Activated T-helper 2 cell treated with anti-CD3 and anti-CD28 coated beads, Interferon-gamma antibody, Interleukin-2, Interleukin-4, amounts not matched to agents 10 μg/mL and 5 μg/mL and 100 μg/mL, durations not matched to agents 14 hours and 24 hours and 36 hours (primary cell): ENCODE data around the gene ITSN1. TPM values are rescaled to one million over a fixed set of nuclear protein-coding genes. Genes with fewer than 3 reads are reported as not detected.
"Not testable (repeated sequence)": the region's sequence is repeated elsewhere in the genome, so short reads cannot be mapped to it uniquely, and the experiment has no call there.

Experiments
- DNase-seq: peaks from one replicate; pipeline ENCODE4 v3.0.0; 2021; ENCODE audit warnings: low spot score
- H3K27ac Mint-ChIP-seq: one replicate; pipeline ENCODE4 v1.8.0; 2021; ENCODE audit warnings: mixed read lengths
- H3K27me3 Mint-ChIP-seq: one replicate; pipeline ENCODE4 v1.8.0; 2021; ENCODE audit warnings: low read depth, mixed read lengths
- H3K36me3 Mint-ChIP-seq: one replicate; pipeline ENCODE4 v1.8.0; 2021; ENCODE audit warnings: low read depth, mixed read lengths
- H3K4me1 Mint-ChIP-seq: one replicate; pipeline ENCODE4 v1.8.0; 2021; ENCODE audit warnings: low read depth, mixed read lengths
- H3K4me3 Mint-ChIP-seq: one replicate; pipeline ENCODE4 v1.8.0; 2021; ENCODE audit warnings: low read depth, mild to moderate bottlenecking, moderate library complexity, mixed read lengths
- H3K9me3 Mint-ChIP-seq: one replicate; pipeline ENCODE4 v1.8.0; 2021; ENCODE audit warnings: mixed read lengths
- intact Hi-C: fragments of 100-400 bp; cut with micrococcal nuclease; formaldehyde crosslinking; loops from one replicate; pipeline ENCODE4 v1.15.1; 2023
- total RNA-seq: library from RNA; stranded (reverse); gene quantifications from 2 replicates; pipeline ENCODE4 v1.2.3, GENCODE V29; 2022

Gene ITSN1
- total RNA-seq, 1 donor from 2014 or later, result 5.9 TPM

GRCh38 chr21:33901412-33902288 lies 259.3 kb downstream of the ITSN1 start:
- H3K4me1 Mint-ChIP-seq, result peaks cover 12% of the 10 kb centered on the region
- intact Hi-C loops, result no loop called here
- peak overlapping the region; percentile 5 for H3K27ac Mint-ChIP-seq
- peaks cover 57% of the 10 kb centered on the region for H3K36me3 Mint-ChIP-seq
- DNase-seq, result no peak
- peaks cover 2% of the 10 kb centered on the region for H3K27me3 Mint-ChIP-seq
- H3K4me3 Mint-ChIP-seq, result no peak overlapping the region
- H3K9me3 Mint-ChIP-seq, result no peaks in the 10 kb centered on the region

DNA sequence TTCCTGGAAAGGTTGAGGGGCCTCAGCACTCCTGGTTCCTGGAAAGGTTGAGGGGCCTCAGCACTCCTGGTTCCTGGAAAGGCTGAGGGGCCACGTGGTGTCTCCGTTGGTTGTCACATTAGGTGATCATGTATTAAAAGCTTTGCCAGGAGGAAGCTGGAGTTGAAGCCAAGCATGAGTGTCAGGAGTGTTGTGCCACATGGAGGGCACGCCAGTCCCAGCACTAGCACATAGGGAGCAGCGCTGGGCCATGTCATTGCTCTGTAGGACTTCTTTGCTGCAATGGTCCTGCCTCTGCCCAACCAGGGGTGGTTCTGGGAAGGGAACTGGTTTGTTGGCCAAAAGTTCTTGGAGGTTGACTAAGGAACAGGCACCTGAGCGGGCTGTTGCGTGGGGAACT lies 260.0 kb downstream of the ITSN1 start:
- peaks cover 64% of the 10 kb centered on the region for H3K36me3 Mint-ChIP-seq
- intact Hi-C loops, result no loop called here
- peaks cover 12% of the 10 kb centered on the region for H3K4me1 Mint-ChIP-seq
- H3K27me3 Mint-ChIP-seq, result no peaks in the 10 kb centered on the region
- no peak for DNase-seq
- peak overlapping the region; percentile 33 for H3K27ac Mint-ChIP-seq
- no peaks in the 10 kb centered on the region for H3K9me3 Mint-ChIP-seq
- H3K4me3 Mint-ChIP-seq, result no peak overlapping the region

DNA sequence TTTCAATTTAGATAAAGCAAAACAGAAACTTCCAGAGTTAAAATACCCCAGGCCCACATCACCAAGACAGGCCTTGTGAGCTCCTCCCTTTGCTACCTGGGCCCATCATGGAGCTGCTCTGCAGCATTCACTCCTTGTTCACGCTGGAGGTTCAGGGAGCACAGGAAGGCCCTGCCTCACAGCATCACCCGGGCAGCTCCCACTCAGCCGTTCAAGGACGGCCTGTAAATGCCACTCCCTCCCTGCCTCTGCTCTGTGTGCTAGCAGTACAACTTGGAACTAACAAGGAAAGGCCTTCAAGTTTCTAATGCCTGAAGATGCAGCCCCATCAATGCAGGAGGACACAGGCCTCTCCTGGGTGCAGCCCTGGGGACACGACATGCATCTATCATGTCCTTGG lies 261.7 kb downstream of the ITSN1 start:
- H3K9me3 Mint-ChIP-seq, result no peaks in the 10 kb centered on the region
- no peaks in the 10 kb centered on the region for H3K27me3 Mint-ChIP-seq
- DNase-seq, result no peak
- peaks cover 80% of the 10 kb centered on the region for H3K36me3 Mint-ChIP-seq
- no peak overlapping the region for H3K27ac Mint-ChIP-seq
- intact Hi-C loops, result no loop called here
- H3K4me1 Mint-ChIP-seq, result peaks cover 15% of the 10 kb centered on the region
- H3K4me3 Mint-ChIP-seq, result no peak overlapping the region

- Mint-ChIP-seq H3K9me3 (no peaks in the 10 kb centered on the region), H3K27ac (no peak overlapping the region), H3K4me1 (peaks cover 16% of the 10 kb centered on the region), H3K27me3 (no peaks in the 10 kb centered on the region), H3K4me3 (no peak overlapping the region), H3K36me3 (peaks cover 81% of the 10 kb centered on the region)
- intact Hi-C loops, result no loop called here
- no peak for DNase-seq
These were observed 266.5 kb downstream of the ITSN1 start for GRCh38 chr21:33908760-33909159.

- intact Hi-C loops, result no loop called here
- no peak for DNase-seq
- Mint-ChIP-seq H3K9me3 (no peaks in the 10 kb centered on the region), H3K27ac (no peak overlapping the region), H3K4me1 (peaks cover 23% of the 10 kb centered on the region), H3K4me3 (no peak overlapping the region), H3K27me3 (no peaks in the 10 kb centered on the region), H3K36me3 (peaks cover 82% of the 10 kb centered on the region)
These were observed 267.5 kb downstream of the ITSN1 start for GRCh38 chr21:33909756-33910155.

- Mint-ChIP-seq H3K9me3 (no peaks in the 10 kb centered on the region), H3K27ac (peak overlapping the region; percentile 98), H3K27me3 (no peaks in the 10 kb centered on the region), H3K4me1 (peaks cover 34% of the 10 kb centered on the region), H3K36me3 (peaks cover 52% of the 10 kb centered on the region), H3K4me3 (peak overlapping the region; percentile 99)
- intact Hi-C loops, result loop anchor here (2.0 kb wide), 1 partner anchor 701 kb away; the partner anchor contains the start of gene RCAN1
- no peak for DNase-seq
These were observed 271.9 kb downstream of the ITSN1 start for GRCh38 chr21:33914188-33914587.

- H3K36me3 Mint-ChIP-seq, result peaks cover 39% of the 10 kb centered on the region
- intact Hi-C loops, result loop anchor here (1.0 to 2.0 kb wide), 2 partner anchors 273 to 699 kb away; partner anchors contain the start of genes ITSN1 and RCAN1
- no peaks in the 10 kb centered on the region for H3K9me3 Mint-ChIP-seq
- peak; percentile 97 for DNase-seq
- peak within 1 kb of the TSS; percentile 99 for H3K4me3 Mint-ChIP-seq
- H3K27ac Mint-ChIP-seq, result peak within 1 kb of the TSS; percentile 98
- H3K4me1 Mint-ChIP-seq, result peaks cover 30% of the 10 kb centered on the region
- no peaks in the 10 kb centered on the region for H3K27me3 Mint-ChIP-seq
These were observed 273.3 kb downstream of the ITSN1 start, which contains the start of gene ATP5PO for GRCh38 chr21:33915368-33916199. Gene ATP5PO (minus strand): TSS chr21:33915804. CDS start chr21:33915763, 41 bp downstream.

DNA sequence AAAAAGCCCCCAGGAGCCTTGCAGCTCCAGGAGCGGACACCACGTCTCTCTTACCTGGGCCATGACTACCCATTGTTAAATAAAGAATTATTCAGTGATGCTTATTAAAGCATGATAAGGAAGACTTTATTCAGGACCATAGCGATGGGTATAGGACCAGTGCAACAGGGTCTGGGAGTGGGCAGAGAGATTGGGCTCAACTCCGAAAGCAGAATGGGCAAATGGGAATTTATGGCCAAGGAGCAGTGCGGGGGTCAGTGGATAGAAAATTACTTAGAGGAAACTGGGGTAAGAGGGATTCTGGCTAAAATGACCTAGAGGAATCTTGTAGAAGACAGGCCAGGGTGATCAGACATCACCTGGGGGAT lies 273.9 kb downstream of the ITSN1 start:
- peak overlapping the region; percentile 98 for H3K27ac Mint-ChIP-seq
- peak overlapping the region; percentile 99 for H3K4me3 Mint-ChIP-seq
- DNase-seq, result no peak
- H3K36me3 Mint-ChIP-seq, result peaks cover 33% of the 10 kb centered on the region
- no peaks in the 10 kb centered on the region for H3K9me3 Mint-ChIP-seq
- no peaks in the 10 kb centered on the region for H3K27me3 Mint-ChIP-seq
- intact Hi-C loops, result no loop called here
- H3K4me1 Mint-ChIP-seq, result peaks cover 30% of the 10 kb centered on the region

GRCh38 chr21:33917421-33917820 lies 275.1 kb downstream of the ITSN1 start:
- Mint-ChIP-seq H3K36me3 (peaks cover 28% of the 10 kb centered on the region), H3K27ac (no peak overlapping the region)

GRCh38 chr21:33924079-33924765 lies 281.9 kb downstream of the ITSN1 start:
- Mint-ChIP-seq H3K27ac (no peak overlapping the region), H3K36me3 (no peaks in the 10 kb centered on the region), H3K27me3 (no peaks in the 10 kb centered on the region), H3K4me1 (peaks cover 14% of the 10 kb centered on the region), H3K9me3 (no peaks in the 10 kb centered on the region), H3K4me3 (no peak overlapping the region)
- intact Hi-C loops, result loop anchor here (2.0 to 5.0 kb wide), 5 partner anchors 51 to 425 kb away; no protein-coding TSS in a partner anchor
- DNase-seq, result peak; percentile 77

More at GRCh38 chr21:33917421-33917820, 275.1 kb downstream of the ITSN1 start:
- no peak for DNase-seq
- intact Hi-C loops, result no loop called here
- Mint-ChIP-seq H3K4me1 (peaks cover 28% of the 10 kb centered on the region), H3K4me3 (no peak overlapping the region), H3K27me3 (no peaks in the 10 kb centered on the region), H3K9me3 (no peaks in the 10 kb centered on the region)

- Mint-ChIP-seq H3K4me3 (no peak overlapping the region), H3K36me3 (no peaks in the 10 kb centered on the region), H3K27me3 (no peaks in the 10 kb centered on the region), H3K4me1 (peaks cover 14% of the 10 kb centered on the region), H3K9me3 (no peaks in the 10 kb centered on the region), H3K27ac (no peak overlapping the region)
- no peak for DNase-seq
- intact Hi-C loops, result loop anchor here (2.0 to 5.0 kb wide), 5 partner anchors 50 to 424 kb away; no protein-coding TSS in a partner anchor
These were observed 282.4 kb downstream of the ITSN1 start for GRCh38 chr21:33924766-33925100.

DNA sequence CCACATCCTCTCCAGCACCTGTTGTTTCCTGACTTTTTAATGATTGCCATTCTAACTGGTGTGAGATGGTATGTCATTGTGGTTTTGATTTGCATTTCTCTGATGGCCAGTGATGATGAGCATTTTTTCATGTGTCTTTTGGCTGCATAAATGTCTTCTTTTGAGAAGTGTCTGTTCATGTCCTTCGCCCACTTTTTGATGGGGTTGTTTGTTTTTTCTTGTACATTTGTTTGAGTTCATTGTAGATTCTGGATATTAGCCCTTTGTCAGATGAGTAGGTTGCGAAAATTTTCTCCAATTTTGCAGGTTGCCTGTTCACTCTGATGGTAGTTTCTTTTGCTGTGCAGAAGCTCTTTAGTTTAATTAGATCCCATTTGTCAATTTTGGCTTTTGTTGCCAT lies 283.9 kb downstream of the ITSN1 start:
- intact Hi-C loops, DNase-seq, H3K9me3 Mint-ChIP-seq, H3K27me3 Mint-ChIP-seq, H3K27ac Mint-ChIP-seq, H3K36me3 Mint-ChIP-seq, H3K4me3 Mint-ChIP-seq: not testable (repeated sequence)
- peaks cover 12% of the 10 kb centered on the region for H3K4me1 Mint-ChIP-seq
